SJCRH30 (cell line): Measurements from ENCODE around the gene IRF3. TPM values are rescaled to one million over a fixed set of nuclear protein-coding genes. Genes with fewer than 3 reads are reported as not detected.

Experiments used
- DNase-seq, 2 experiments: peaks; one replicate each; pipeline ENCODE4 v3.0.0-alpha.2; 2015 to 2020
- H3K27ac ChIP-seq: fragments of 250-450 bp; sonication (Bioruptor Pico); 2 replicates; pipeline ENCODE4 v1.5.1; 2020; ENCODE audit warnings: mild to moderate bottlenecking, moderate library complexity
- H3K27me3 ChIP-seq: fragments of 250-450 bp; sonication (Bioruptor Pico); 2 replicates; pipeline ENCODE4 v1.5.1; 2020; ENCODE audit warnings: mild to moderate bottlenecking, moderate library complexity
- H3K36me3 ChIP-seq: fragments of 250-450 bp; sonication (Bioruptor Pico); 2 replicates; pipeline ENCODE4 v1.5.1; 2020; ENCODE audit warnings: mild to moderate bottlenecking, moderate library complexity
- H3K4me1 ChIP-seq: fragments of 250-450 bp; sonication (Bioruptor Pico); 2 replicates; pipeline ENCODE4 v1.5.1; 2020; ENCODE audit warnings: mild to moderate bottlenecking, moderate library complexity
- H3K4me3 ChIP-seq: fragments of 250-450 bp; sonication (Bioruptor Pico); 2 replicates; pipeline ENCODE4 v1.5.1; 2020; ENCODE audit warnings: mild to moderate bottlenecking, moderate library complexity
- H3K9me3 ChIP-seq: fragments of 250-450 bp; sonication (Bioruptor Pico); replicated peaks from 2 replicates; pipeline ENCODE4 v1.5.1; 2020; ENCODE audit warnings: mild to moderate bottlenecking, moderate library complexity
- total RNA-seq: library from RNA; depleted of rRNA; stranded (reverse); fragments of >200 nt; shearing (Covaris generic); gene quantifications from 2 replicates; pipeline ENCODE4 v1.2.3, GENCODE V29; 2014

IRF3 gene
- total RNA-seq, 1 experiment from 2014 or later: 38.6 TPM

GRCh38 chr19:49664171-49665035 is 1.3 kb downstream of the IRF3 start:
- Histone ChIP-seq H3K36me3 (peaks cover 18% of the 10 kb centered on the region), H3K9me3 (no peaks in the 10 kb centered on the region), H3K27ac (peak overlapping the region; percentile 26; the same call in 1 of the 2 replicates), H3K27me3 (no peaks in the 10 kb centered on the region), H3K4me3 (peak overlapping the region; percentile 70), H3K4me1 (0 out of 2 replicates have a peak, but pooled peaks cover 3% of the 10 kb centered on the region)
- DNase-seq: peak; percentile 88 to 89

DNA sequence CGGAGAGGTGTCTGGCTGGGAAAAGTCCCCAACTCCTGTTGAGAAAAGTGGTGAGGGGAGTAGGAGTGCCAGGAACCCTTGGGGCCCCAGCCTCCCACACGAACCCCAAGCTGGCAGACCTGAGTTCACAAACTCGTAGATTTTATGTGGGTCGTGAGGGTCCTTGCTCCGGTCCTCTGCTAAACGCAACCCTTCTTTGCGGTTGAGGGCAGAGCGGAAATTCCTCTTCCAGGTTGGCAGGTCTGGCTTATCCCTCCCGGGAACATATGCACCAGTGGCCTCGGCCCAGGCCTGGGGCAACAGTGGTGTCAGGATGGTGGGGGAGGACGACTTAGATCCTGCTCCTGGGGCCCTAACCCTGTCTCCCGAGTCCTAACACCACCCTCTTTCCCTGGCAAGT is 2.4 kb downstream of the IRF3 start:
- Histone ChIP-seq H3K36me3 (peaks cover 27% of the 10 kb centered on the region), H3K9me3 (no peaks in the 10 kb centered on the region), H3K4me1 (0 out of 2 replicates have a peak, but pooled peaks cover 3% of the 10 kb centered on the region), H3K4me3 (no peak overlapping the region), H3K27ac (no peak overlapping the region), H3K27me3 (no peaks in the 10 kb centered on the region)
- no peak for DNase-seq

- Histone ChIP-seq H3K4me1 (0 out of 2 replicates have a peak, but pooled peaks cover 3% of the 10 kb centered on the region), H3K27ac (no peak overlapping the region), H3K4me3 (no peak overlapping the region), H3K27me3 (no peaks in the 10 kb centered on the region), H3K9me3 (no peaks in the 10 kb centered on the region), H3K36me3 (peaks cover 35% of the 10 kb centered on the region)
- DNase-seq: no peak
Measured at GRCh38 chr19:49662011-49662410, 3.6 kb downstream of the IRF3 start.

DNA sequence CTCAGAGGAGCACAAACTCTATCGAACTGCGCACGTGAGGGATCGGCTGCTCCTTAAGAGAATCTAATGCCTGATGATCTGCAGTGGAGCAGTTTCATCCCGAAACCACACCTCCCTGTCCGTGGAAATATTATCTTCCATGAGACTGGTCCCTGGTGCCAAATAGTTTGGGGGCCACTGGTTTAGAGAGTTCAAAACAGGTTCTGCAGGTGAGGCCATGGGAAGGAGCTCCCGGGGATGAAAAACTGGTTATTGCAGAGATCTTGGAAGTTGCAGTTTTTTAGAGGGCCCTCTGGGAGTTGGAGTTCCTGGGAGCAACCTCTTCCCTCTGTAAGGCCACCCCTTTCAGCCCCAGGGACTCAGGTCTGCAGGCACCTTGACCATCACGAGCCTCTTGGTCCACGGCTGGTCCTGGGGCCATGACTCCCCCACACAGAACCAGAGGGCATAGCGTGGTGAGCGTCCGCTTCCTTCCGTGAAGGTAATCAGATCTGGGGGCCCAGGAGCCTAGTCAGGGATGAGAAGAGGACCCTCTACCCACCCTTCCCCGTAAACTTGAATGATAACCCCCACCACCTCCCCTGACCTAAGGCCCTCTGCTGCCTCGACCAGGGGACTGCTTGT is 5.2 kb downstream of the IRF3 start:
- no peaks in the 10 kb centered on the region for H3K27me3 ChIP-seq
- peaks cover 37% of the 10 kb centered on the region for H3K36me3 ChIP-seq
- H3K9me3 ChIP-seq: no peaks in the 10 kb centered on the region
- H3K4me3 ChIP-seq: no peak overlapping the region
- no peak overlapping the region for H3K27ac ChIP-seq
- no peak for DNase-seq
- H3K4me1 ChIP-seq: 0 out of 2 replicates have a peak, but pooled peaks cover 3% of the 10 kb centered on the region

GRCh38 chr19:49658566-49659442 is 6.9 kb downstream of the IRF3 start:
- 0 out of 2 replicates have a peak, but pooled peaks cover under 1% of the 10 kb centered on the region for H3K4me1 ChIP-seq
- no peak overlapping the region for H3K27ac ChIP-seq
- H3K9me3 ChIP-seq: no peaks in the 10 kb centered on the region
- peaks cover 52% of the 10 kb centered on the region for H3K36me3 ChIP-seq
- no peaks in the 10 kb centered on the region for H3K27me3 ChIP-seq
- H3K4me3 ChIP-seq: no peak overlapping the region
- DNase-seq: no peak

DNA sequence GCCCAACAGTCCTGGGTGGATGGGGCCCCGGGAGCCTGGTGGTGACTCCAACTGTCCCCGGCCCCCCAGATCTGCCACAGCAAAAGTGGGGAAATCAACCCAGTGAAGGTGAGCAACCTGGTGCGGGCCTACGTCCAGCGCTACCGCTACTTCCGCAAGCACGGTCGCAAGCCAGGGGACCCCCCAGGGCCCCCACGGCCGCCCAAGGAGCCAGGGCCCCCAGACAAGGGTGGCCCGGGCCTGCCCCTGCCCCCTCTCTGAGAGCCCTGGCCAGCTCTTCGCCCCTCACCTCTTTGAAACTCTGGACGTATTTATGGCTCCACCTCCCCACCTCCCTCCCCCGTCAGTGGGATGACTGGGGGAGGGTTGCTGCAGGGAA is 7.5 kb downstream of the IRF3 start:
- no peaks in the 10 kb centered on the region for H3K4me1 ChIP-seq
- no peak overlapping the region for H3K4me3 ChIP-seq
- H3K27me3 ChIP-seq: no peaks in the 10 kb centered on the region
- no peak for DNase-seq
- H3K36me3 ChIP-seq: peaks cover 56% of the 10 kb centered on the region
- no peak overlapping the region for H3K27ac ChIP-seq
- no peaks in the 10 kb centered on the region for H3K9me3 ChIP-seq

DNA sequence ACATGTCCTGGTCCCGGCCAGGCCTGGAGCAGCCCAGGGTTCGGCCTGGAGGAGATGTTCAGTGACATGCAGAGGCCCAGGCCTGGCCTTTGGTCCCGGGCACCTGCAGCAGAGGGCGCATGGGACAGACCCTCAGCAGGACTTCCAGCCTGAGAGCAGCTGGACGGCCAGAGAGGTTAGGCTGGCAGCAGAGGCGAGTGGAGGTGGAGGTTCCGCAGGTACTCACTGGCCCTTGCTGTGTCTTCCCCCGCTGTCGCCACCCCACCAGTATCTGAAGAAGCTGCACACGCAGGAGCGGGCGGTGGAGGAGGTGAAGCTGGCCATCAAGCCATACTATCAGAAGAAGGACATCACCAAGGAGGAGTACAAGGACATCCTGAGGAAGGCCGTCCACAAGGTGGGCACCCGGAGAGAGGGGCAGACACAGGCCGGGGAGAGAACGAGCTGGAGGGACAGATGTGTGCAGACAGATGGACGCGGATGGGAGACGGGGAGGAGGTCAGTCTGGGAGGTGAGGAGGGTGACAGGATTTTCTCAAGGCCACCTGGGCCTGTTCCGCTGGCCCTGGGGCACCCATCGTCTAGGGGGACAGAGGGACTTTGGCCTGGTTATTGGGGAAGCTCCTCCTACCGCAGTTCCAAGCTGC is 8.0 kb downstream of the IRF3 start:
- peaks cover 60% of the 10 kb centered on the region for H3K36me3 ChIP-seq
- DNase-seq: no peak
- H3K4me3 ChIP-seq: no peak overlapping the region
- H3K4me1 ChIP-seq: no peaks in the 10 kb centered on the region
- no peaks in the 10 kb centered on the region for H3K9me3 ChIP-seq
- no peaks in the 10 kb centered on the region for H3K27me3 ChIP-seq
- H3K27ac ChIP-seq: no peak overlapping the region

DNA sequence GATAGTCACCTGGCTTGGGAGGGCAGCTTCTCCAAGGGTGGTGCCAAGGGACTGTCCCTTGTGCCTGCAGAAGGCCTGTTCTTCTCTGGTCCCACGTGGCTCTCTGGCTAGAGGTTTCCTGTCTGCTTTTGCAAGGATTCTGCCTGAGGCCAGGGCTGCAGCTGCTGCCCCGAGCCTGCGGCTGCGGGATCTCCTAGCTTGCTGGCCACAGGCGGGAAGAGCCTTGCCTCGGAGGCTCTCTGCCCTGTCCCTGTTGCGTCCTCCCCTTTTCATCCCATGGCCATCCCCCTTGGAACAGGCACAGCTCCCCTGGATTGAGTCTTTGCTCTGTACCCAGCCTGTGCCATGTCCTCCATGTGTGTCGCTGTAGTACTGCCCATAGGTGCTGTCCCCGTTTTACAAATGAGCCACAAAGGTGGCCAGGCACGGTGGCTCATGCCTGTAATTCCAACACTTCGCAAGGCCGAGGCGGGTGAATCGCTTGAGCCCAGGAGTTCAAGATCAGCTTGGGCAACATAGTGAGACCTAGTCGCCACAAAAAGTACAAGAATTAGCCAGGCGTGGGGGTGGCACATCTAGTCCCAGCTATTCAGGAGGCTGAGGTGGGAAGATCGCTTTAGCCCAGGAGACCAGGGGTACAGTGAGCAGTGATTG is 9.1 kb downstream of the IRF3 start:
- no peaks in the 10 kb centered on the region for H3K4me1 ChIP-seq
- DNase-seq: no peak
- H3K36me3 ChIP-seq: peaks cover 59% of the 10 kb centered on the region
- H3K27ac ChIP-seq: no peak overlapping the region
- H3K27me3 ChIP-seq: no peaks in the 10 kb centered on the region
- H3K9me3 ChIP-seq: no peaks in the 10 kb centered on the region
- no peak overlapping the region for H3K4me3 ChIP-seq

- Histone ChIP-seq H3K4me3 (no peak overlapping the region), H3K27me3 (no peaks in the 10 kb centered on the region), H3K36me3 (peaks cover 60% of the 10 kb centered on the region), H3K27ac (no peak overlapping the region), H3K4me1 (no peaks in the 10 kb centered on the region), H3K9me3 (no peaks in the 10 kb centered on the region)
- no peak for DNase-seq
Measured at GRCh38 chr19:49655570-49656455, 9.8 kb downstream of the IRF3 start.

DNA sequence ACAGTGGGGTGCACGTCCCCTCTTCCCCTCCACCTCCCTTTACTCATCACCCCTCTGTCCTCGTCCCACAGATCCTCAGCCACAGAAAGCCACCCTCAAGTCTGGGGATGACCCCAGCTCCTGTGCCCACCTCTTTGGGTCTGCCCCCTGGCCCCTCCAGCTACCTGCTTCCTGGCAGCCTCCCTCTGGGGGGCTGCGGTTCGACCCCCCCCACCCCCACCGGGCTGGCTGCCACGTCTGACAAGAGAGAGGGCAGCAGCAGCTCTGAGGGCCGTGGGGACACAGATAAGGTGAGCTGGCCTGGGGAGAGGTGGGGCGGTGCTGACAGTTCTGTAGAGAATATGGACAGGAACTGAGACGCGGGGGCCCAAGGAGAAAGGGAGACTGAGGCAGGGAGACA is 11.1 kb downstream of the IRF3 start:
- Histone ChIP-seq H3K4me1 (no peaks in the 10 kb centered on the region), H3K36me3 (peaks cover 63% of the 10 kb centered on the region), H3K27me3 (no peaks in the 10 kb centered on the region), H3K27ac (no peak overlapping the region), H3K4me3 (no peak overlapping the region), H3K9me3 (no peaks in the 10 kb centered on the region)
- no peak for DNase-seq

GRCh38 chr19:49653466-49653806 is 12.2 kb downstream of the IRF3 start:
- Histone ChIP-seq H3K36me3 (peaks cover 59% of the 10 kb centered on the region), H3K4me1 (no peaks in the 10 kb centered on the region), H3K27me3 (no peaks in the 10 kb centered on the region), H3K27ac (no peak overlapping the region), H3K9me3 (no peaks in the 10 kb centered on the region), H3K4me3 (no peak overlapping the region)
- DNase-seq: no peak

GRCh38 chr19:49652551-49653465 is 12.8 kb downstream of the IRF3 start:
- no peak for DNase-seq
- H3K9me3 ChIP-seq: no peaks in the 10 kb centered on the region

More at GRCh38 chr19:49652551-49653465, 12.8 kb downstream of the IRF3 start:
- no peak overlapping the region for H3K27ac ChIP-seq
- peaks cover 54% of the 10 kb centered on the region for H3K36me3 ChIP-seq
- H3K4me1 ChIP-seq: no peaks in the 10 kb centered on the region
- H3K4me3 ChIP-seq: no peak overlapping the region
- no peaks in the 10 kb centered on the region for H3K27me3 ChIP-seq
